GM19351 (cell line): ENCODE data around the gene NLRP3.
A peak's percentile ranks its signal among the peaks of the same experiment; 100 is the strongest.

Source experiments
- ATAC-seq: cut with Tn5 transposase; IDR thresholded peaks from one replicate; pipeline ENCODE4 v1.9.1; 2021; ENCODE audit warnings: mild to moderate bottlenecking, moderate library complexity; ENCODE audit not compliant: unreplicated experiment

Gene NLRP3

DNA sequence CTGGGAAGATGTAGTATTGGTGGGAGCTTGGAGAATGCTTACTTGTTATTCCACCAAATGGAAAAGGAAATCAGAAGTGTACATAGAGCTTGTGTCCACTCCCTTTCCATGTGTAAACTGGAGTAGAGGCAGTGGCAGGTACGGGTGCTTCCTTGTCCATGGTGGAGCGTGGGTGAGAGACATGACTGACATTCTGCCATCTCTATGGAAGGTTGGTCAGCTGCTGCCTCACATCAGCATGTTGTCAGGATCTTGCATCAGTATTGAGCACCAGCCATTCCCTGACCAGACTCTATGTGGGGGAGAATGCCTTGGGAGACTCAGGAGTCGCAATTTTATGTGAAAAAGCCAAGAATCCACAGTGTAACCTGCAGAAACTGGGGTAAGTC is 19.8 kb downstream of the NLRP3 start:
- no peak for ATAC-seq

DNA sequence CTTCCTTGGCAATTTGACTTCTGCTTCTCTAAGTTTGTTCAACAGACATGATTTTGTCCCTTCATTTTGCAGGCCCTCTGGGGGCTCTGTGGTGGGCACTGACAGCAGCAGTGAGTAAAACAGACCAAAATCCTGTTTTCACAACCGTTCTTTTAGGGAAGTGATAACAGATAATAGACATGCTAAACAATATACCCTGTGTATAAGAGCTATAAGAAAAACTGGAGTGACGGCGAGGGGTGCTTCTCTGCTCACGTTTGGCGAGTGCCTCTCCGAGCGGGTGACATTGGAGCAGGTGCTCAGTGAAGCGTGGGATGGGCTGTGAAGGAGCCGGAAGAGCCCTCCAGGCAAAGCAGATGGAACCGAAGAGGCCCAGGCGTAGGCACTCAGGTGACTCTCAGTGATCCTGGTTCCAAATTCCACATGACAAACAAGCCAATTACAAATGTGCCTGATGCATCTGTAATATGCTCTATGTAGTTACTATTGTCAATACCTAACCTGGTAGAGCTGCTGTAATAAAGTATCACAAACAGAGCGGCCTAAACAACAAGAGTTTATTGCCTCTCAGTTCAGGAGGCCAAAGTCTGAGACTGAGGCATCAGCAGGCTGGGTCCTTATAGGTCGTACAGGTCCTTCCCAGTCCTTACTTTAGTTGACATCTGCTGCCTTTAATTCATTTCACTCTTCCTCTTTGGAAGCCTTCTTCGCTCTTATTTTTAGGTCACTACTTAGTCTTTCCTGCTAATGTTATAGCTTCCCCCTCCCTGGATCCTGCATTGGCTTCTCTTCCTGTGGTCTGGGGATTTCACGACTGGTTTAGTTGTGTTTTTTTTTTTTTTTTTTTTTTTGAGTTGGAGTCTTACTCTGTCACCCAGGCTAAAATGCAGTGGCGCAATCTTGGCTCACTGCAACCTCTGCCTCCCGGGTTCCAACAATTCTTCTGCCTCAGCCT is 21.9 kb downstream of the NLRP3 start:
- no peak for ATAC-seq

DNA sequence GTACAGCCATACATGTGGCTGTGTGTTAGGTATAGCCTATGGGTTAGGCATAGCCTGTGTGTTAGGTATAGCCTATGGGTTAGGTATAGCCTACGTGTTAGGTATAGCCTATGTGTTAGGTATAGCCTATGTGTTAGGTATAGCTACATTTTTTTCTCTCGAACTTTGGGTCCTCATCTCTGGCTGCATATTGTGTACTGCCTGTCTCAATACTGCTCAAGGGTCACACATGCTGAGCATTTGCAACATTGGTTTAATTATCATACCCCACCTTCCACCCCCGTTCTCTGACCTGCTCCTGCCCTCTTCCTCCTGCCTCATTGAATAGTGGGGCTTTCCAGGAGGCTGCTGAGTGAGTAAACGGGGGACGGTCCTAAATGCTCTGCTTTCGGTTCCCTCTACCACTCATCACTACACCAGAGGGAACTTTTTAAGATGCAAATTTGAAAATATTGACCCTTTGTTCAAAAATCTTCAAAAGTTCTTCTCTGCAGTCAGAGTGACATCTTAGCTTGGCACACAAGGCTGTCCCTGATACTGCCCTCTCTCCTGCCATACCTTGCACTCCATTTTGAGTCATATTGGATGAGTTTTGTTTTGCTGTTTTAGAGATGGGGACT is 24.1 kb downstream of the NLRP3 start:
- ATAC-seq: peak; percentile 97

DNA sequence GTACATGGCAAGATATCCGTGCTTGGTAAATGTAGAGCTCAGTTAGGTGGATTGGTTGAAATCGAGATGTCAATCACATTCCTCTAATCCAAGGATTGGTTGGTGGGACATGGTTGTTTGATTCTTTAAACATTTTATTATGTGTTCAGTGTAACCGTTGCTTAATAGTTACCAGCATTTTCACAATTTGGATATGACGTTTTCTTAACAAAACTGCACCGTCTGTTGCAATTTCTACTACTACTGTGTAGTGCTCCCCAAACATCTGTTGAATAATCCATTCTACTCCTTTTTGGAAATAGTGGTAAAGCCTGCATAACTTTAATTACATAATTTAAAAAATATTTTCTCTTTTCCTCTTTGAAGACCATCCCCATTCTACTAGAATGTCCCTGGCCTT is 25.6 kb downstream of the NLRP3 start:
- ATAC-seq: no peak

DNA sequence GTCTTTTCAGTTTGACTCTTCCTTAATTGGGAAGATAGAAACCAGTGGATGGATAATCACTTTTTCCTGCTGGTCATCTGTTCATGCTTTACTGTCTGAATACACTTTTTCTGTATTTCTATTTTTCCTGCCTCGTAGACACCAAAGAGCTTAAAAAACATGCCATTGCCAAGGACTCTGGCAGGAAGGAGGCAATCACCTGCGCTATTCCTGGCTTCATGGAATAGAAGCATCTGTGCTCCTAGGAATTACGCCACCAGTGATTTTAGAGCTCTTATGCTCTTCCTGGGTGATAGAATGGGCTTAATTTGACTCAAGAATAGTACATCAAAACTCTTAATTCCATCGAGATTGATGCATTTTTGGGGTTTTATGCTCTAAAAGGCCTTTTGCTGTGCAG is 26.2 kb downstream of the NLRP3 start:
- no peak for ATAC-seq

DNA sequence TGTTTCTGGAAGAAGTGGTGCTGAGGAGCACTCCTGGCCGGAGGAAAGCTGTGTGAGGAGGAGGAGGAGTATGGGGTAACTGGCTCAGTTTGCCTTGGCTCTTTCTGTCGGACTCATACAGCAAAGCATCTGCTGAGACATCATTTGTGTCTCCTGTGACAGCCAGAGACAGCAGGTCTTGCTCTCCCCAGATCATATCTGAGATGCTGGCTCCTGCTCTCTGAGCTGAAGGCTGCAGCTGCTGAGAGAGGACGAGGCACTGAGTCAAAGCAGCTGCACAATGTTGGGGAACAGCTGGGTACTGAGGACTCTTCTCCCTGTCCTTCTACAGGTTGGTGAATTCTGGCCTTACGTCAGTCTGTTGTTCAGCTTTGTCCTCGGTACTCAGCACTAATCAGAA is 27.7 kb downstream of the NLRP3 start:
- ATAC-seq: no peak

DNA sequence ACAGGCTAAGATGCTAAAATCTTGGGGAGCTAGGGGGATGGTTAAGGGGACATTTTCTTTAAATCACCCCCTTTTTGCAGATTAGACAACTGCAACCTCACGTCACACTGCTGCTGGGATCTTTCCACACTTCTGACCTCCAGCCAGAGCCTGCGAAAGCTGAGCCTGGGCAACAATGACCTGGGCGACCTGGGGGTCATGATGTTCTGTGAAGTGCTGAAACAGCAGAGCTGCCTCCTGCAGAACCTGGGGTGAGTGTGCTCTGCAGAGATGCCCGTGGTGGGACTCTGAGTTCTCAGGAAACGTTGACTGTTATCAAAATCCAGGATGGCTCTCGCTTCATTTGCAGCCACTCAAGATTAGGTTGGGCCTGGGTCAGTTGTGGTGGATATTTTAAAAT is 28.6 kb downstream of the NLRP3 start:
- ATAC-seq: no peak

DNA sequence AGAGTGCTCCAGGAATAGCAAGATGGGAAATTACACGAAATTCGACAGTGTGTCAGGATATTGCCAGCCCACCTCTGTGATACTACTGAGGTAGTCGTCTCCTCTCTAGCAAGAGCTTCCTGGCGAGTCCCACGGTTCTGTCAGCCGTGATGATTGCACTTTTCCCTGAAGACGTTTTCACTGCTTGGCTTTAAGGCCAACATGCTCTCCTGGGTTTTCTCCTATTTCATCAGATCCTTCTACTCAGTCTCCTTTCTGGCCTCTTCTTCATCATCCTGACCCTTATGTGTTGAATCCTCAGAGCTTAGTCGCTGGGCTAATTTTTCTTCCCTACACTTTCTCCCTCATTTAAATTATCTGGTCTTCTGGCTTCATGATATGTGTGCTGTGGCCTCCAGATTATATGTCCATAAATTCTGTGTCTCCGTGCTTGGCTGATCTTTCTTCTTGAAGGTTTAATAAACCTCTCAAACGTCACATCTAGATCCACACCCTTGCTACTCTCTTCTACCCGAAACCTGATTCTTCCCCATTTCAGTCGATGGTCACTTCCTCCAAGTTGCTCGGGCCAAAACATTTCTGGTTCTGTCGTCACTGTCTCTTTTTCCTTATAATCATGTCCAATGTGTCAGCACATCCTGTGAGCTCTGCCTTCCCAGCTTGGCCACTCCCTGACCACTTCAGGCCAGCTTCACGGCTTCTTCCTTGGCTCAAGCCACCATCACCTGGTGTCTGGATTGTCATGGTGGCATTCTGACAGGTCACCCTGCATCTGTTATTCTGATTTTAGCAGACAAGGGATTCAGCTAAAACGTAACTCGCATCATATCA is 29.8 kb downstream of the NLRP3 start:
- ATAC-seq: no peak

DNA sequence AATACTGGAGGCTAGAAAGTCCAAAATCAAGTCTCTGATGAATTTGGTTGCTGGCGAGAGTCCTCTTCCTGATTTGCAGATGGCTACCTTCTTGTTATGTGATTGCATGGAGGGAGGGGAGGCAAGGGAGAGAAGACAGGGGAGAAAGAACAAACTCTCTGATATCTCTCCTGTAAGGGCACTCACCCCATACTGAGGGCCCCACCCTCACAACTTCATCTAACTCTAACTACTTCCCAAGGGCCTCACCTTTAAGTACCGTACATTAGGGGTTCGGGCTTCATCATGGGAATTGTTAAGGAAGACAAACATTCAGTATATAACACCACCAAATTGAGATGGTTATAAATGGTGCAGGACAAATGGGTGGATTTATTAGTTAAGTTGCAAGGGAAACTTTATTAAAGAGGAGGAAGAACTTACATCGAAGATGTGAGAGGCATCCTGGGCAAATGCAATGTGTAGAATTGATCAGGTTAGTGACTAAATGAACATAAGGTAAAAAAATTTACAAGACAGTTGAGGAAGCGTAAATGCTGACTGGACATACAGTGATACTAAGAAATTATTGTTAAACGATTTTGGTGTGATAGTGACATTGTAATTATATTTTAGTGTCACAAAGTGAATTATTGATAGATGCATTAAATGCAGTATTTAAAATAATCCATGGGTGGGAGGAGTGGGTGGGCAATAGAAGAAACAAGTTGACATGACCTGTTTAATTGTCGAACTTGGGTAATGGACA is 31.4 kb downstream of the NLRP3 start:
- no peak for ATAC-seq

DNA sequence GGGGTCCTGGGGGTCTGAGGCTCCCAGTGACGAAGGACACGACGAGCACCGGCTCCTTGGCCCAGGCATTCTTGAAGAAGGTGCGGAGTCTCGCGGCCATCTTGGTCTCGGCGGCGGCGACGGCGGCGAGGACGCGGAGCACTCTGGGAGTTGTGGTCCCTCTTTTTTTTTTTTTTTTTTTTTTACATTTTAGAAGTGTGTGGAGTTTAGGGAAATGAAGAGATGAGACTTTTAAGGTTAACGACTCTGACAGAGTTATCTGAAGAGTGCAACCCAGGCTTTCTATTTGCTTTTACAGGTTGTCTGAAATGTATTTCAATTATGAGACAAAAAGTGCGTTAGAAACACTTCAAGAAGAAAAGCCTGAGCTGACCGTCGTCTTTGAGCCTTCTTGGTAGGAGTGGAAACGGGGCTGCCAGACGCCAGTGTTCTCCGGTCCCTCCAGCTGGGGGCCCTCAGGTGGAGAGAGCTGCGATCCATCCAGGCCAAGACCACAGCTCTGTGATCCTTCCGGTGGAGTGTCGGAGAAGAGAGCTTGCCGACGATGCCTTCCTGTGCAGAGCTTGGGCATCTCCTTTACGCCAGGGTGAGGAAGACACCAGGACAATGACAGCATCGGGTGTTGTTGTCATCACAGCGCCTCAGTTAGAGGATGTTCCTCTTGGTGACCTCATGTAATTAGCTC is 32.3 kb downstream of the NLRP3 start:
- no peak for ATAC-seq

DNA sequence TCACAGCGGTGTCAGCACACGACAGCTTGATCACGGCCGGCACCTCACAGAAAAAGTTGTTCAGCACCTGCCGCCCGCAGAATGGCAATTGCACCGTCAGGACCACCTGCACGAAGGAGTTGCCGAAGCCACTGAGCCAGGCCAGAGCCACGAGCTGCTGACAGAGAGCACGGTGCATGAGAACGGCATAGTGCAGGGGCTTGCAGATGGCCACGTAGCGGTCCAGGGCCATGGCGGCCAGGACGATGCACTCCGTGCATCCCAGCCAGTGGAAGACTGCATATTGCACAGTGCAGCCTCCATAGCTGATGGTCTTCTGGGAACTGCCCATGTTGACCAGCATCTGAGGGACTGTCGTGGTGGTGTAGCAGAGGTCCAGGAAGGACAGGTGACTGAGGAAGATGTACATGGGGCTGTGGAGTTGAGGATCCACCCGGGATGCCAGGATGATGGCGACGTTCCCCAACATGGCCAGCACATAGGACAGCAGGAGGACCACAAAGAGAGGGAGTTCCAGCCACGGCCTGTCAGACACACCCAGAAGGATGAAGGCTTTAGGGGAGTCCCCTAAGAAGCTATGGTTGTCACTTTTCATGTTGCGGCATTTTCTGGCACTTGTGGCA is 35.5 kb downstream of the NLRP3 start:
- ATAC-seq: no peak

DNA sequence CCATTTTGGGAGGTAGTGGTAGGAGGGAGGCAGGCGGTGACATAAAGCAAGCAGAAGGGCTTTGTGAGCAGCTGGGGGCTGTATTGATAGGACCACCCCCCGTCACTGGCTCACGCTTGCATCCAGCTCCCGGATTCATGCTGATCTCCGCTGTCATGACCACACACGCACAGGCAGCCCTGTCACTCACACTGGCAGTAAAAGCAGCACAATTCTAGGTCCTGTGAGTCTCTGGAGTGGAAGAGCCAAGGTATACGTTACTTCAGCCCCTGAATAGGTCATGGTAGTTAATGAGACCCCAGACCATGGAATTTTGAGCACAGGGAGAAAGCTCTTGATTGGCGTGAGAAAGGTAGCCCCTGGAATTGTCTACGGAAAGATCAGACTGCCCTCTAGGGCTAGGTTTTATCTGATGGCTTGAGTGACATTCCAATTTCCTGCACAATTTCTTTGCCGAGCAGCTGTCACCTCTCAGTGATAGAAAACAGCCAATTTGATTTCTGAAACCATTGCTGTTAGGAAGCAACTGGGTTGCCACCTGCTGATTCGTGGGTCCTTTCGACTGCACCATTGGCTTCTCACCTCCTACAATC is 36.6 kb downstream of the NLRP3 start:
- no peak for ATAC-seq

DNA sequence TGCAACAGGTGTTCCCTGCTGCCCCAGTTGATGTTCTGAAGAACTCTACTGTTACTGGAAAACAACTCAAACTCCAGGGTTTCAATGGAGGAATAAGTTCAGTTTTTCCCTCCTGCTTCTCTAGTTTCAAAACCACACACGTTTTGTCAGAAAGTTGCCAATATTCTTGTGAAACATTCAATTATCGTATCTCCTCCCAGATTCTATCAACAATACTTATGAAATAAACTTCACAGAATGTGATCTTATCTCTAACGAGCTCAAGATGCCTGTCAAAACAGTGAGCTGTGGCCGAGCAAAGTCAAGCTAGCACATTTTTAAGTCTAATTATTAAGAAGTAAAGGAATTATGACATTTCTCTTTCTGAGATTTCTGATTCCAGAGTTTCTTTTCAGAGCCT is 37.3 kb downstream of the NLRP3 start:
- no peak for ATAC-seq

DNA sequence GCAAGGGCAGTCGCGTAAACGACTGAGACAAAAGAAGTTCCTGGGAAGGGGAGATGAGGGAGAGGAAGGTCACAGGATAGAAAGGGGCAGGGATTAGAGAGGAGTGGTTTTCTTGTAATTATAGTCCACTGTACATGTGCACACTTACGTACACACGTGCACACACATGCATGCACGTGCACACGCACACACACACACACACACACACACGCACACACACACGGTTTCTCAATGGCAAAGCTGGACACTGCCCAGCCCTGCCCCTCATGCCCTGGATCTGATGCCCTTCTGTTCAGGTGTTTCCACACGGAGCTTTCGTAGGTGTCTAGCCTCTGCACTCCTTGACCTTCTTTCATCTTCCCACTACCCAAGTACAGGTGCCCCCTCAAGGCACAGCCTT is 38.0 kb downstream of the NLRP3 start:
- ATAC-seq: no peak

DNA sequence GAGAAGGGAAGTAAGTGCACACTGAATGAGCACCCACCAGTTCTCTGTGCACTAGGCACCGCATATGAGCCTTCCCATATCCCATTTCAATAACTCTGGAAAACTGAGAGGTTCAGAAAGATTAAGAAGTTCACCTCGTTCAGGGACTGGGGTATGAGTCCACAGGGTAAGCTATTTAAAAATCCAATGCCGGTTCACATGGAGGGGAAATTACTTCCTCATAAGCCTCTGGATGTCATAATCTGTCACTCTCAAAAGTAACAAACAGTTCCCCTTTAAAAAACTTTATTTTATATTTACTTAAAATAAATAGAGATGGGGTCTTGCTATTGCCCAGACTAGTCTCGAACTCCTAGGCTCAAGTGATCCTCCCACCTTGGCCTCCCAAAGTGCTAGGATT is 40.0 kb downstream of the NLRP3 start:
- ATAC-seq: no peak

DNA sequence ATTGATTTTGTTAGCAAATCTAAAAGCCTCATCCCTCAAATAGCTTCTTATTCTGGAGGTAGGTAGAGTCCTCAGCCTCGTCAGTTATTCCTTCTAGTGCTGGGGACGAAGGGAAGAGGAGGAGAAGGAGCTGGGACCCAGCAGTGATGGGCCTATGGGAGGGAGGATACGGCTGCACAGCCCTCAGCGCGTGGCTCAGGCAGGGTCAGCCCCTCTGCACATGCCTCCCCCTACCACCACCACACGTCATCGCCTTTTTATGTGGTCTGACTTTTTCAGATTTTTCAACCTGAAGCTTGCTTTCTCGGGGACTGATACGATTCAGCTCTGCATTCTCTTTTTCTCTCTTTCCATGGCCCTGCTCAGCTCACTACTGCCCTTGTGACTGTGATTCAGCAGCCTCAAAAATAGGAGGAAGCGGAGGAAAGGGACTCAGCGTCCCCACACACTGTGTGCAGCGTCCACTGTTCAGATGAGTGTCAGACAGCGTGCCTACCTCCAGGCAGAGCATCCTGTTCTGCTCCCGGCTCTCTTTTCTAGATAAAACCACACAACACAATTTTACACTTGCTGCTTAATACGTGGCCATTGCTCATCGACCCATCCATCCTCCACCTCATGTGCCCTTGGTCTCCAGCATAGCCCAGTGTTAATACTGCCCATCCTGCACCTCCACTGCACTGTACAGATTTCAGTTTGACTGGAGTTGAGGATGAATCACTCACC is 41.1 kb downstream of the NLRP3 start:
- no peak for ATAC-seq

DNA sequence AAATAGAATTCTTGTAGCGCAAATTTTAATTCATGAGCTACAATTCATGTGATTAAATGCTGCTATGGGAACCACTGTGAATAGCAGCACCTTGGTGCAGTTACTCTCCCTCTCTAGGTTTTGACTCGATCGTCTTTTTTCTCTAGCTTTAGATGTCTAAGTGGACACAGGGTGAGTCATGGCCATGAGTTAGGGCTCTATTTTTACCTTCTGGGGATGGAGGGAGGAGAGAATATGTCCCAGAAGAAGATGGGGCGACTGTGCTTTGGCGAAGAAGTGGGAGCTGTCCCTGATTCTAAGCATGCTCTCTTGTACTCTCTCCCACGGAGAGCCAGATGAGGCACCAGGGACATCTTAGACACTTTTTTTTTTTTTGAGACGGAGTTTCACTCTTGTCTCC is 43.5 kb downstream of the NLRP3 start:
- no peak for ATAC-seq

DNA sequence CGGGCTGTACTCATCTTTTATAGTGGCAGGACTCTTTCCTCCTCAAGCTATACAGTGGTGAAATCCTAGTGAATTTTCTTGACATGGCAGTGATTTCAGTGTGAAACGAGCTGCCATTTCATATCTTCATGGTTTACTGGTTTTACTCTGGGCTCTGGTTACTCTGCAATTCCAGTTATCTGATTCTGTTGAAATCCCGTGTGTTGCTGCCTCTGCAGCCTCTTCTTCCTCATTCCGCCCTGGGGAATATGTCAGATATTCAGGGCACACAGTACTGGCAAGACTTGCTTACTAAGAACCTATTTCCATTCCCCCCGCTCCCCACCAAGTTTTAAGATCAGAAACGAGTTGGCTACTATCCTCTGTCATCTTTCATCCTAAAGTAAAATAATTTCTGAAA is 49.8 kb downstream of the NLRP3 start:
- ATAC-seq: no peak

DNA sequence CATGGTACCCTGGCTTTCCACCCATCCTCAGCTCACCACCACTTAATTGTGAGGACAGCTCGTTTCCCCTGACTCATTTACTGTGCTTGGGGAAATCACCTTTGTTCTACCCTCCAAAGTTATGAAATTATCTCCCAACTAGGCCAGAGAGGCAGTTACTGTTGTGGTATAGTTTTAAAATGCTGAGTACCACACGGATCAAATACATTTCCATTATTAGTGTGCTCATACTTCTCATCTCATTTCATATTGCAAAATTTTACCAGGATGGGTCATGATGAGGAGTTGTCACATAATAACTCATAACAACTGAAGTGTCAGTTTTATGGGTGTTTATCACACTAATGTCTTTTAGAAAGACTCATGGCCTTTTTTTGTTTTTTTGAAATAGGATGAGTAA is 51.2 kb downstream of the NLRP3 start:
- ATAC-seq: no peak
